GM12892 (cell line): ENCODE results near the gene GYS1.

Experiments
- DNase-seq: peaks from one replicate; pipeline ENCODE4 v3.0.0; 2011; ENCODE audit not compliant: insufficient read length
- FAIRE-seq: peaks from 2 replicates; lab custom pipeline; 2011; peaks lifted over from hg19 to GRCh38; lab: Jason Lieb, UNC
- POLR2A ChIP-seq: IDR thresholded peaks from 2 replicates; pipeline ENCODE4 v1.6.1; 2011; ENCODE audit warnings: low read depth, low read length, control low read depth
- POLR2AphosphoS5 ChIP-seq: IDR thresholded peaks from 2 replicates; pipeline ENCODE4 v1.6.1; 2011; ENCODE audit warnings: low read depth, low read length, control low read depth
- TAF1 ChIP-seq: IDR thresholded peaks from 2 replicates; pipeline ENCODE4 v1.6.1; 2011; ENCODE audit warnings: low read depth, mild to moderate bottlenecking, control low read depth, low read length, borderline replicate concordance

The GYS1 gene

DNA sequence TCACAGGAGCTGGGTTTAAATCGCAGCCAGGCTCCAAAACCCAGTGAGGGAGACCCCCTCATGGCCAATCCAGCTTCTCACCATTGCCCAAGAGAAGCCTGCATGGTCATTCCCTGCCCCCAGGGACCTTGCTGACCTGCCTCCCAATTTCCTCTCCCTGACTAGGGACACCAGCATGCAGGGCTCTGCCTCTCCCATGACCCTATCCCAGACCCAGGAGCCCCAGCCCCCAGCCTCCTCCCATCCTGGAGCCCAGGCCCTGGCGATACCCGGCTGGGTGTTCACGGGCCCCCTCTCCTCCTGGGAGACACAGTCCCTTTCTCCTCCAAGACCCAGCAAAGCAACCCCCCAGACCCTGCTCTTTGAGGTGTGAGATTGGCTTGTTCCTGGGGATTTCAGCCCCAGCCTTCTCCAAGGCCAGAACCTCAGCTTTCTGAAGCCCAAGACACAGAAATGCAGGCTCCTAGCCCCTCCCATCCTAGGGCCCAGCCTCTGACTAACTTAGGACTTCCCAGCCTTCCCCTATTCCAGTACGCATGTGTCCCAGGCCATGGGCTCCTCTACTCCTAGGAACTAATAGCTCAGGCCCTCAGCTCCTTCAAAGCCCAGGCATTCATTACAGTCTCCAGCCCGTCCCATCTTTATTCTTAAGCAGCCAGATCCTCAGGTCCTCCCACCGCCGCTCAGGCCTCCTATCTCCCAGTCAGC, 1.1 kb downstream of the GYS1 start:
- no peak for TF ChIP-seq TAF1
- no peak for TF ChIP-seq POLR2AphosphoS5
- no peak for TF ChIP-seq POLR2A
- peak; percentile 68 for FAIRE-seq
- no peak for DNase-seq

DNA sequence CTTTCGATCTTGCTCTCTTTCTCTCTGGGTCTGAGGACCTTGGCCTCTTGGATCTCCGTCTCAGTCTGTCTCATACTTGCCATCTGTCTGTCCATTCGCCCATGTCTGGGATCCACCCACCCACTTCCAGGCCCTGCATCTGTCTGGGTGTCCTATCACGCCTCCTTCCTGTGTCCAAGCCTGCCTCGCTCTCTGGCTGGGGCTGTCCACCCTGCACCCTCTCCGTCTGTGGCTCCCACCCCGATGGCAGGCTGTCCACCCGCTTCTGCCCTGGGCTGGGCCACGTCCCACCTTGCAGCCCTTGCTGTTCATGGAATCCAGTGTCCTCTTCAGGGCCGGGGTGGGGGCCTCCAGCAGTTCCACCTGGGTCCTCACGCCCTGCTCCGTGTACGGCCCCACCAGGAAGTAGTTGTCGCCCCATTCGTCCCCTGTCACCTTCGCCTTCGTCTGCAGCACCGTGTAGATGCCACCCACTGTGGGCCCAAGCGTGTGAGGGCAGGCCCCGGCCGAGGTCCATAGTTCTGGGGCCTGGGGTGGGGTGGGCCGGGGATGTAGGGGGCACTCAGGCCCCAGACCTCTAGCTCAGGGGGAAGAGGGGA, 2.0 kb downstream of the GYS1 start:
- FAIRE-seq (no peak), DNase-seq (no peak)
- no peak for TF ChIP-seq POLR2AphosphoS5
- TF ChIP-seq POLR2A: no peak
- TF ChIP-seq TAF1: no peak

DNA sequence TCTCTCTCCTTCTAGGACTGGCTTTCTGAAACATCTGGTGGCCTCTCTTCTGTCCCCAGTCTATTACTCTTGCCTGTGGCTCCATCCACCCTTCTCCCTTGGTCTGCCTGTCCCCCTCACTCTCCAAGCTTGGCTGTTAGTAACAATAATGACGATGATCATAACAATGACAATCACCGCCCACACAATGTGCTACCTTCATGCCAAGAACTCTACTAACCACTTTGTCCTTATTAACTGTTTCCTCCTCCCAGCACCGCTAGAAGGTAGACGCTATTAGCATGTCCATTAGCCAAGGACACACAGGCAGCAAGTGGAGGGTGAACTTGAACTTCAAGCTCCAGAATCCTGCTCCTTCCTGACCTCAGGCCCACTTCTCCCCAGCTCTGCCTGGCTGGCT, 2.7 kb downstream of the GYS1 start:
- no peak for FAIRE-seq
- no peak for DNase-seq

DNA sequence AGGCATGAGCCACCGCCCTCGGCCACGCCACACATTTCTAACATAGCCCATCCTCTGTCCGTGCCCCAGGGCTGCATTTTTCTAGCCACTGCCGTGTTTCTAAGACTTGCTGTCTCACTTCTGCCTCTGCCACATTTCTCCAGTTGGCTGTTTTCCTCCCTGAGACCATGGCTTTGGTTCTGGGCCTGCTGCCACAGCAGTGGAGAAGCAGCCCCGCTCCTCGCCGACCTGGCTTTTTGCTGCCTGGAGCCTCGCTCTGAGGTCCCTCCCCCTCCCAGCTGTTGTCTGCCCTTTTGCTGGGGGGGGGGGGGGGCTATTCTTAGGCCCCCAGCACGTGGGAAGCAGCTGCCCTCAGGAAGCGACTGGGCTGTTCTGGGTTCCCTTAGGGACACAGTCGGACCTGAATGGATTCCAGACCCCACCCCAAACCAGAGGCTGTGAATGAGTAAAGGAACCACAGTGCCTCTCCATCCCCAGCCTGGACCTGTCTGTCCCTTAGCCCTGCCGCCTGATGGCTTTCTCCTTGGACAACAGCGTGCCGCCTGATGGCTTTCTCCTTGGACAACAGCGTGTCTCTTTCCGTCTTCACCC, 3.3 kb downstream of the GYS1 start:
- FAIRE-seq: no peak
- TF ChIP-seq POLR2AphosphoS5 (no peak), POLR2A (no peak), TAF1 (no peak)
- DNase-seq: no peak

More for the DNA sequence above, 2.7 kb downstream of the GYS1 start:
- no peak for TF ChIP-seq POLR2A
- no peak for TF ChIP-seq POLR2AphosphoS5
- no peak for TF ChIP-seq TAF1

DNA sequence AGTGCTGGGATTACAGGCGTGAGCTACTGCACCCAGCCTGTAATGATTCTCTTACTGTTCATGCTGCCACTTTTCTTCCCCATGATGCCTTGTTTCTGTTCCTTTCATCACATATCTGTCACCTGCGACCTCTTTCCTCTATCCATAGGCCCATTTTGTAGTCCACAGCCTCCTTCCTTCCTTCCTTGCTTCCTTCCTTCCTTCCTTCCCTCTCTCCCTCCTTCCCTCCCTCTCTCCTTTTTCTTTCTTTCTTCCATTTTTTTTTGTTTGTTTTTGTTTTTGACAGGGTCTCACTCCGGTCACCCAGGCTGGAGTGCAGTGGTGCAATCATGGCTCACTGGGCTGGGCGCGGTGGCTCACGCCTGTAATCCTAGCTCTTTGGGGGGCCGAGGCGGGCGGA, 4.2 kb downstream of the GYS1 start:
- FAIRE-seq: no peak
- no peak for DNase-seq
- TF ChIP-seq TAF1 (no peak), POLR2AphosphoS5 (no peak), POLR2A (no peak)

DNA sequence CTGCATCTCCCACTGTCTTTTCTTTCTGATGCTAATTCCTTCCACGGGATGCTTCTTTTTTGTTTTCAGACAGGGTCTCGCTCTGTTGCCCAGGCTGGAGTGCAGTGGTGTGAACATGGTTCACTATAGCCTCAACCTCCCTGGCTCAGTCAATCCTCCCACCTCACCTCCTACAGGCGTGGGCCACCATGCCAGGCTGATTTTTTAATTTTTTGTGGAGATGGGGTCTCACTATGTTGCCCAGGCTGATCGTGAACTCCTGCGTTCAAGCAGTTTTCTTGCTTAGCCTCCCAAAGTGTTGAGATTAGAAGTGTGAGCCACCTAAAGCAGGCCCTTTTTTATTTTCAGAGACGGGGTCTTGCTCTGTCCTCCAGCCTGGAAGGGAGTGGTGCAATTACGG, 4.8 kb downstream of the GYS1 start:
- TF ChIP-seq POLR2A: no peak
- no peak for TF ChIP-seq TAF1
- TF ChIP-seq POLR2AphosphoS5: no peak
- FAIRE-seq: no peak

DNA sequence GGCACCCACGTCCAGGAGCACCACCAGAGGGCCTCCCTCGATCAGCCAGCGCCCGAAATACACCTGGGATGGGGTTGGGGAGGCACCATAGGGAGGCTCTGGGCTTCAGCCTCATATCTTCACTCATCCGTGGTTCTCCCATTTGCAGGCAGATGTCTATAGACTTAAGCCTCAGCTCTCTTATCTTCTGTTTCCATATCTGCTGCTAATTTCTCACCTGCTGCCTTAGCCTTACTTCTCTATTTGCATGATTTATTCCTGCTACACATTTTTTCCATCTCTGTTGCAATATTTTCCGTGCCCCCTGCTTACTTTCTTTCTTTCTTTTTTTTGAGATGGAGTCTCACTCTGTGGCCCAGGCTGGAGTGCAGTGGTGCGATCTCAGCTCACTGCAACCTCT, 5.8 kb downstream of the GYS1 start:
- FAIRE-seq (no peak), DNase-seq (no peak)
- TF ChIP-seq POLR2A (no peak), TAF1 (no peak), POLR2AphosphoS5 (no peak)

More for the DNA sequence above, 4.8 kb downstream of the GYS1 start:
- no peak for DNase-seq

DNA sequence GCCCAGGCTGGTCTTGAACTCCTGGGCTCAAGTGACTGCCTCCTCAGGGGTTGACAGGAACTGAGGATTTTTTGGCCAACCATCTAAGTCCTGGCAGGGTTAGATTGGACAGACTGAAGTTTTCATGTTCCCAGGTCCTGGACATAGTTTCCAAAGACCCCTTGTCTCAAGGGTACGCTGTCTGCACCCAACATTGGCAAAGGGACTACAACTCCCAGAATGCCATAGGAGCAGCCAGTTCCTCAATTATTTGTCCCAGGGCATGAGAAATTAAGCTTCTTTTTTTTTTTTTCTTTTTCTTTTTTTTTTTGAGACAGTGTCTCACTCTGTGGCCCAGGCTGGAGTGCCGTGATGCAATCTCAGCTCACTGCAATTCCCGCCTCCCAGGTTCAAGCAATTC, 6.9 kb downstream of the GYS1 start:
- no peak for FAIRE-seq
- no peak for DNase-seq
- no peak for TF ChIP-seq TAF1
- TF ChIP-seq POLR2AphosphoS5: no peak
- TF ChIP-seq POLR2A: no peak

DNA sequence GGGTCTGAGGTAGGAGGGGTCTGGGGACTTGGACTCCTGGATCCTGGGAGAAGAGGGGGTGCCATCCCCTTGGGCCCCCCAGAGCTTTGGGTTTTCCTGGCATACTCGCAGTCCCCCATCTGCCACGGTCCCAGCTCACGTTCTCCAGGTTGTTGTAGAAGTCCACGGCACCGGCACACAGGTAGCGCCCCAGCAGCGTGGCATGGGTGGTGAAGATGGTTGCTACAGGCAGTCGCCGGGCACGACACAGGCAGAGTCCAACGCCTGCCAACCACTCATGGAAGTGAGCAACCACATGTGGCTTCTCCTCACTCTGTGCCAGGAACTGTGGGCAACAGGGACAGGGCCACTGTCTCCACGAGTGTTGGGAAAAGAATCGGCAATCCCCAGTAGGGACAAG, 7.4 kb downstream of the GYS1 start:
- DNase-seq: no peak
- FAIRE-seq: no peak
- no peak for TF ChIP-seq POLR2AphosphoS5
- no peak for TF ChIP-seq TAF1
- no peak for TF ChIP-seq POLR2A

DNA sequence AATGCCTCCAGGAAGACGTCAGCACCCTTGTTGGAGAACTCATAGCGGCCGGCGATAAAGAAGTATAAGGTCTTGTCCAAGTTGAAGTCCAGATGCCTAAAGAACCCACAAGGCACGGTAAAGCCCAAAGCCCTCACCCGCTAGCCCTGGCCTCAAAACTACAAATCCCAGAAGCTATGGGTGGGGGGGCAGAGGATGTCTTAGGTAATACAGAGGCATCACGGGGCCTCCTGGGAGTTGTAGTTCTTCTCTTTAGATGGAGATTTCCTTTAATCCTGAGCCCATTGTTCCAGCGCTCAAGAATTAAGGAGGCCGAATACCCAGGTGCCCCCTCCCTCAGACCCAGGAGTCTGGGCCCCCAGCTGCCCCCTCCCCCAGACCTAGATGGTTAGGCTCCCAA, 10.8 kb downstream of the GYS1 start:
- TF ChIP-seq TAF1 (no peak), POLR2AphosphoS5 (no peak), POLR2A (no peak)

DNA sequence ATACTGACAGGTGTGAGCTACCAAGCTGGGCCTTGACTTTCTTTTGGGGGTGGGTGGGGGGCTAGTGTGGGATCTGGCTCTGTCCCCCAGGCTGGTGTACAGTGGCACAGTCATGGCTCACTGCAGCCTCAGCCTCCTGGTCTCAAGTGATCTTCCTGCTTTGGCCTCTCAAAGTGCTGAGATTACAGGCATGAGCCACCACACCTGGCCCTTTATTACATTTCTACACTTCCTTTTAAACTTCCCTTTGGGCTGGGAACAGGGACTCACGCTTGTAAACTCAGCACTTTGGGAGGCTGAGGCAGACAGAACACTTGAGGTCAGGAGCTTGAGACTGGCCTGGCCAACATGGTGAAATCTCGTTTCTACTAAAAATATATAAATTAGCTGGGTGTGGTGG, 16.0 kb downstream of the GYS1 start:
- FAIRE-seq: no peak
- DNase-seq: no peak
- TF ChIP-seq POLR2A (no peak), POLR2AphosphoS5 (no peak), TAF1 (no peak)

More for the DNA sequence above, 10.8 kb downstream of the GYS1 start:
- FAIRE-seq (no peak), DNase-seq (no peak)

DNA sequence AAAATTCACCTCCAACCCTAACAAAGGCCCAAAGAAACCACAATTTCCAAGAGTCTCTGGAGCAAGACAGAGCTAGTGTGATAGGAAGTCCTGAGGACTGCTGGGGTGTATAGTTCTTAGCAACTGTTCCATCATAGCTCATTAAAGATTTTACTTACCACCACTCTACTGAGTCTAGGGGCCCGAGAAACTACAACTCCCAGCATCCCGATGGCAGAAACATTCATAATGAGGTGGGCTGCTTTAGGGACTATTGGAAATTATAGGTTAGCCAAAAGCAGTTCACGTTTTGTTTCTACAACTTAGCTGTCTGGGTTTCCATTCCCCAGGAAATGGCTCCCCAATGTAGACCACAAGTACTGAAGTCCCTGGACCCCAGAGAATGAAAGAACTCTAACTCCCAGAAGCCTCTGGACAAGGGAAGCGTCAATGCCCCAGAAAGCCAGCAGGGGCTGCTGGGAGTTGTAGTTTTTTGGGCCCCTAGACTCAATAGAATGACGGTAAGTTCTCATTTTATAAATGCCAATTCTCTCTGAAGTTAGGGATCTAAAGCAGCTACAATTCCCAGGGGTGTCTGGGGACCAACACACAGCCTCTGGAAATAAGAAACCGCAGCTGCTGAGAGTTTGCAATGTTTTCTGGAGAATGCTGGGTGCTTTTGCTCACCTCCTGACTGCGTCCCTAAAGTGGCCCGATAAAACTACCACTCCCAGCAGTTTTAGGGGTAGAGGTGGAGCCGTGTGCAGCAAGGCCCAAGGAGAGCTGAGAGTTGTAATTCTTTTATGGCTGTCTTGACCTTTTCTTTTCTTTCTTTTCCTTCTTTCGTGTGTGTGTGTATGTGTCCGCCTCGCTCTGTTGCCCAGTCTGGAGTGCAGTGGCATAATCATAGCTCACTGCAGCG, 16.9 kb downstream of the GYS1 start:
- FAIRE-seq (no peak), DNase-seq (no peak)
- TF ChIP-seq POLR2AphosphoS5 (no peak), TAF1 (no peak), POLR2A (no peak)
